Natural killer cell (primary cell): ENCODE measurements around the gene KLHL3. TPM values are rescaled to one million over a fixed set of nuclear protein-coding genes. Genes with fewer than 3 reads are reported as not detected.

Experiments
- ATAC-seq, 3 donors: fragments of 150-1000 bp in 2 of 3; fragments of 200-7000 bp in 1 of 3; cut with Tn5 transposase; 1 replicate in 1 of 3; 2 replicates in 2 of 3; pipeline ENCODE4 v1.10.0; 2021; ENCODE audit warnings: mild to moderate bottlenecking in 2 of 3, moderate library complexity in 2 of 3
- DNase-seq, 2 donors: peaks; one replicate each; pipeline versions ENCODE4 v3.0.0 to v3.0.0-alpha.2; 2013 to 2021; ENCODE audit warnings: mixed read lengths in 1 of 2
- H3K27ac ChIP-seq: one replicate; pipeline ENCODE4 v1.5.1; 2013; ENCODE audit warnings: mild to moderate bottlenecking, low read length
- H3K27me3 ChIP-seq: one replicate; pipeline ENCODE4 v1.6.1; 2013; ENCODE audit warnings: low read length; ENCODE audit not compliant: control insufficient read depth, insufficient read depth
- H3K36me3 ChIP-seq: one replicate; pipeline ENCODE4 v1.6.1; 2013; ENCODE audit warnings: low read length; ENCODE audit not compliant: control insufficient read depth, insufficient read depth
- H3K4me1 ChIP-seq: one replicate; pipeline ENCODE4 v1.6.1; 2013; ENCODE audit warnings: low read length; ENCODE audit not compliant: control insufficient read depth, insufficient read depth
- H3K4me3 ChIP-seq: one replicate; pipeline ENCODE4 v1.5.1; 2013; ENCODE audit warnings: low read length
- H3K9me3 ChIP-seq: one replicate; pipeline ENCODE4 v1.6.1; 2013; ENCODE audit warnings: low read length; ENCODE audit not compliant: control insufficient read depth, insufficient read depth
- H3K27ac Mint-ChIP-seq, 2 donors: one replicate each; pipeline ENCODE4 v1.8.0; 2022; ENCODE audit warnings: mild to moderate bottlenecking in 2 of 2, mixed read lengths in 2 of 2, moderate library complexity in 1 of 2
- H3K27me3 Mint-ChIP-seq, 2 donors: one replicate each; pipeline ENCODE4 v1.8.0; 2022; ENCODE audit warnings: low read depth in 2 of 2, mixed read lengths in 2 of 2
- H3K36me3 Mint-ChIP-seq: one replicate; pipeline ENCODE4 v1.8.0; 2022; ENCODE audit warnings: mixed read lengths
- H3K4me1 Mint-ChIP-seq, 2 donors: one replicate each; pipeline ENCODE4 v1.8.0; 2022; ENCODE audit warnings: mixed read lengths in 2 of 2
- H3K4me3 Mint-ChIP-seq: one replicate; pipeline ENCODE4 v1.8.0; 2022; ENCODE audit warnings: mild to moderate bottlenecking, moderate library complexity, mixed read lengths
- H3K9me3 Mint-ChIP-seq, 2 donors: one replicate each; pipeline ENCODE4 v1.8.0; 2022; ENCODE audit warnings: mixed read lengths in 2 of 2
- WGBS: methylation state at CpG from one replicate; pipeline ENCODE4 v1.1.7; 2013; ENCODE audit warnings: missing lambda C conversion rate; ENCODE audit not compliant: insufficient coverage; 5-methylcytosine and 5-hydroxymethylcytosine counted together
- intact Hi-C: fragments of 100-400 bp; cut with micrococcal nuclease; formaldehyde crosslinking; loops from one replicate; pipeline ENCODE4 v1.14.2; 2022
- total RNA-seq, 4 donors: library from RNA; stranded (reverse); fragments of 120-200 nt in 1 of 4; gene quantifications; one replicate each; pipeline versions ENCODE4 v1.2.3 to v1.2.4, GENCODE V29; 2013 to 2022
- TF ChIP-seq, protein P1 (sequence below): fragments of 200-600 bp; IDR thresholded peaks from one replicate; pipeline ENCODE4 v1.8.0; 2022; ENCODE audit warnings: antibody characterized with exemption

KLHL3 gene
- total RNA-seq, 3 donors from 2014 or later (not counting 1 experiment from before 2014, with no cell fraction given): 11.2 to 14.0 (median 13.2) TPM

DNA sequence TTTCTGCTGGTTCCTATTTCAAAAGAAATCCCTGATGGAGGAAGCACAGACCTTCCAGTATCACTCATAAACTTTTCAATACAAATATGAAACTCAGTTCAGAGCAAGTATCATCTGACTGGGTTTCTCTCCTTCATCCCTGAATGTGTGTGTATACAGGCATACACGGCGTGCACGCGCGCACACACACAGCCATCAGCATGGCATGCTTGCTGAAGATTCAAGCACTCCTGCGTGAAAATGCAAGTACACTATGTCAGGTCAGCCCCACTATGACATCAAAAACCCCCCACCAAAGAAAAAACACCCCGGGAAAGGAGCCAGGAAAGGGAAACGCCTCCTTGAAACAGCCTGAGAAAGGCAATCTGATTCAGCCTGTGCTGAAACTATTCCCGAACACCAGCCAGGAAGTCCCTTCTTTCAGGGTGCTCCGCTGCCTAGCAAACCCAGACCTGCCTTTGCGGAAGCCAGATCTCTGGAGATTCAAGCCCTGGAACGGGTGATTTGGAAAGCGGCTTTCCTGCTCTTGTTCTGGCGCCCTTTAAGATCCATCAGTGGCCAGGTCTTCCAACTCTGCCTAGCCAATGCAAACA, 831 bp downstream of the KLHL3 start:
- Mint-ChIP-seq H3K27ac (no peak overlapping the region), H3K9me3 (no peaks in the 10 kb centered on the region), H3K4me3 (no peak overlapping the region), H3K27me3 (no peaks in the 10 kb centered on the region), H3K4me1 (peaks cover 0 to 6% of the 10 kb centered on the region in 2 donors), H3K36me3 (no peaks in the 10 kb centered on the region)
- DNase-seq: peak in 1 of 2 donors; percentile 51
- H3K4me1 ChIP-seq: peaks cover 31% of the 10 kb centered on the region
- 14% methylated on average over 14 of the region's 14 CpGs for WGBS
- peak overlapping the region; percentile 1 for H3K27ac ChIP-seq
- H3K9me3 ChIP-seq: no peaks in the 10 kb centered on the region
- H3K27me3 ChIP-seq: no peaks in the 10 kb centered on the region
- intact Hi-C loops: no loop called here
- TF ChIP-seq, protein P1, sequence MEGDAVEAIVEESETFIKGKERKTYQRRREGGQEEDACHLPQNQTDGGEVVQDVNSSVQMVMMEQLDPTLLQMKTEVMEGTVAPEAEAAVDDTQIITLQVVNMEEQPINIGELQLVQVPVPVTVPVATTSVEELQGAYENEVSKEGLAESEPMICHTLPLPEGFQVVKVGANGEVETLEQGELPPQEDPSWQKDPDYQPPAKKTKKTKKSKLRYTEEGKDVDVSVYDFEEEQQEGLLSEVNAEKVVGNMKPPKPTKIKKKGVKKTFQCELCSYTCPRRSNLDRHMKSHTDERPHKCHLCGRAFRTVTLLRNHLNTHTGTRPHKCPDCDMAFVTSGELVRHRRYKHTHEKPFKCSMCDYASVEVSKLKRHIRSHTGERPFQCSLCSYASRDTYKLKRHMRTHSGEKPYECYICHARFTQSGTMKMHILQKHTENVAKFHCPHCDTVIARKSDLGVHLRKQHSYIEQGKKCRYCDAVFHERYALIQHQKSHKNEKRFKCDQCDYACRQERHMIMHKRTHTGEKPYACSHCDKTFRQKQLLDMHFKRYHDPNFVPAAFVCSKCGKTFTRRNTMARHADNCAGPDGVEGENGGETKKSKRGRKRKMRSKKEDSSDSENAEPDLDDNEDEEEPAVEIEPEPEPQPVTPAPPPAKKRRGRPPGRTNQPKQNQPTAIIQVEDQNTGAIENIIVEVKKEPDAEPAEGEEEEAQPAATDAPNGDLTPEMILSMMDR: no peak
- H3K36me3 ChIP-seq: no peaks in the 10 kb centered on the region
- peak overlapping the region; percentile 43 for H3K4me3 ChIP-seq
- peak; percentile 38 to 62 (median 42) for ATAC-seq

GRCh38 chr5:137734331-137734730, 1.6 kb downstream of the KLHL3 start:
- Histone ChIP-seq H3K27me3 (no peaks in the 10 kb centered on the region), H3K4me3 (no peak overlapping the region), H3K36me3 (no peaks in the 10 kb centered on the region), H3K9me3 (no peaks in the 10 kb centered on the region), H3K27ac (no peak overlapping the region), H3K4me1 (peaks cover 31% of the 10 kb centered on the region)
- H3K27me3 Mint-ChIP-seq: no peaks in the 10 kb centered on the region
- no peaks in the 10 kb centered on the region for H3K4me1 Mint-ChIP-seq
- WGBS: 41% methylated on average over 2 of the region's 2 CpGs
- H3K4me3 Mint-ChIP-seq: no peak overlapping the region
- intact Hi-C loops: no loop called here
- DNase-seq (peak in 1 of 2 donors; percentile 9), ATAC-seq (peak in 2 of 3 donors; percentile 22)
- TF ChIP-seq, protein P1: no peak
- no peaks in the 10 kb centered on the region for H3K36me3 Mint-ChIP-seq
- no peak overlapping the region for H3K27ac Mint-ChIP-seq
- H3K9me3 Mint-ChIP-seq: no peaks in the 10 kb centered on the region

- Histone ChIP-seq H3K36me3 (no peaks in the 10 kb centered on the region), H3K27me3 (no peaks in the 10 kb centered on the region), H3K9me3 (no peaks in the 10 kb centered on the region), H3K27ac (no peak overlapping the region), H3K4me1 (peaks cover 31% of the 10 kb centered on the region), H3K4me3 (no peak overlapping the region)
- Mint-ChIP-seq H3K36me3 (no peaks in the 10 kb centered on the region), H3K4me3 (no peak overlapping the region), H3K4me1 (no peaks in the 10 kb centered on the region), H3K9me3 (no peaks in the 10 kb centered on the region), H3K27ac (no peak overlapping the region), H3K27me3 (no peaks in the 10 kb centered on the region)
- no peak for DNase-seq
- 97% methylated on average over 3 of the region's 3 CpGs for WGBS
- no peak for ATAC-seq
- intact Hi-C loops: no loop called here
- TF ChIP-seq, protein P1: no peak
These were observed 2.0 kb downstream of the KLHL3 start for GRCh38 chr5:137733922-137734321.

DNA sequence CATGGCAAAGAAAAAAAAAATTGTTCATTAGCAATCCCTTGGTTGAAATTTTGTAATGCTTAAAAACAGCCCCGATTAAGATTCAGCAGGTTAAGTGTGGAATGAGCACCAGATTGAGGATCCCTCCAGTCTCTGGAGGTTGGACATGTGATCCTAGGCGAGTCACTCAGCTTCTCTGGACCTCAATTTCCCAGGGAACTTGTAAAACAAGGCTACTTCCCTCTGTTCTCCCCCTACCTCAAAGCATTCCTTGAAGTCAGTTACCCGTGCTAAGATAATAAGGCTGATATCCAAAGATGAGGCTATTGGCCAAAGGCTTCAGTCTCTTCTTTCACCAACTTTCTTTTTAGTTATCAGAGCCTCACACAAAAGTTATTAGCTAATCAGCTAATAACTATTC, 2.9 kb downstream of the KLHL3 start:
- ATAC-seq (no peak), DNase-seq (no peak)
- Mint-ChIP-seq H3K36me3 (no peaks in the 10 kb centered on the region), H3K4me3 (no peak overlapping the region), H3K27me3 (no peaks in the 10 kb centered on the region), H3K9me3 (no peaks in the 10 kb centered on the region), H3K4me1 (no peaks in the 10 kb centered on the region), H3K27ac (no peak overlapping the region)
- H3K27ac ChIP-seq: no peak overlapping the region
- WGBS: 85% methylated on average over 3 of the region's 3 CpGs
- H3K9me3 ChIP-seq: no peaks in the 10 kb centered on the region
- H3K27me3 ChIP-seq: no peaks in the 10 kb centered on the region
- TF ChIP-seq, protein P1: no peak
- no peak overlapping the region for H3K4me3 ChIP-seq
- intact Hi-C loops: no loop called here
- H3K36me3 ChIP-seq: no peaks in the 10 kb centered on the region
- H3K4me1 ChIP-seq: peaks cover 27% of the 10 kb centered on the region
